ENCODE measurements around the gene MAGOH.
"Not testable (repeated sequence)": the region's sequence is repeated elsewhere in the genome, so short reads cannot be mapped to it uniquely, and the experiment has no call there.

GRCh38 chr1:53283156-53283555 is 44.8 kb upstream of the MAGOH start:
- not testable (repeated sequence) for TF ChIP-seq CTCF (IDR thresholded peaks at IDR 0.05); POLR2AphosphoS5 (IDR thresholded peaks at IDR 0.05); POLR2A (IDR thresholded peaks at IDR 0.05); EP300 (IDR thresholded peaks at IDR 0.05; ENCODE audit: low read depth)

Measured in transverse colon (tissue), 4 donors.